Left ventricle myocardium inferior (tissue), 1 donor: ENCODE results near the gene FRYL. TPM values are rescaled to one million over a fixed set of nuclear protein-coding genes. Genes with fewer than 3 reads are reported as not detected.

Source experiments
- DNase-seq: peaks from one replicate; pipeline ENCODE4 v3.0.0-alpha.2; 2020
- H3K27ac ChIP-seq: fragments of 200-600 bp; replicated peaks from 2 replicates; pipeline ENCODE4 v1.8.0; 2021
- H3K27me3 ChIP-seq: fragments of 200-600 bp; 2 replicates; pipeline ENCODE4 v1.8.0; 2021; ENCODE audit warnings: low read depth
- H3K36me3 ChIP-seq: fragments of 200-600 bp; 2 replicates; pipeline ENCODE4 v1.8.0; 2021
- H3K4me1 ChIP-seq: fragments of 200-600 bp; 2 replicates; pipeline ENCODE4 v1.8.0; 2021
- H3K4me3 ChIP-seq: fragments of 200-600 bp; 2 replicates; pipeline ENCODE4 v1.8.0; 2021; ENCODE audit warnings: mild to moderate bottlenecking, moderate library complexity
- H3K9me3 ChIP-seq: fragments of 200-600 bp; replicated peaks from 2 replicates; pipeline ENCODE4 v1.8.0; 2021
- intact Hi-C: fragments of 100-400 bp; cut with micrococcal nuclease; formaldehyde crosslinking; loops from one replicate; pipeline ENCODE4 v1.11.0; 2022
- total RNA-seq: library from RNA; stranded (reverse); fragmentation: NEBNext Ultra II Directional; extraction: Animal tissue kit (Norgen Biotek cat#: 25700); gene quantifications from one replicate; pipeline ENCODE4 v1.2.1, GENCODE V29; 2021
- TF ChIP-seq, protein P1 (sequence below): fragments of 200-600 bp; IDR thresholded peaks from 2 replicates; pipeline ENCODE4 v1.8.0; 2021; ENCODE audit warnings: antibody characterized with exemption, mild to moderate bottlenecking, borderline replicate concordance
- donor health status: DM: no; HTN: yes; CAD: no; lungs with severe emphysema.

Gene FRYL
- total RNA-seq, 1 donor from 2014 or later = 33.2 TPM

DNA sequence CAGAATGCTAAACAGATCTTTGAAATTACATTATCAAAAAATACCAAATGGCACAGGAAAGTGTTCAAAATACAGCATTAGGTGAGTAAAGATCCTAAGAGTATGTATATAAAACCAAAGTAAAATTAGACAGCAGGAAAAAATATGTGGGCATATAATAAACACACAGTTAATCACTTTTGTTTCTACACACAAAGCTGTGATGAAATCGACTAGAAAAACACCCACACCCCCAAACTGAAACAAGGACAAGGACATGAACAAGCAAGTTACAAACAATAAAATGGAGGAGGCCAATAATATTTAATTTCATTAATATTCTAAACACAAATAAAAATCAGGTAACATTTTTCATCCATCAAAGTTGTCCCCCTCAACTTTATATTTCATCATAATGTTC, 143.2 kb downstream of the FRYL start:
- no peak for DNase-seq
- TF ChIP-seq, protein P1, sequence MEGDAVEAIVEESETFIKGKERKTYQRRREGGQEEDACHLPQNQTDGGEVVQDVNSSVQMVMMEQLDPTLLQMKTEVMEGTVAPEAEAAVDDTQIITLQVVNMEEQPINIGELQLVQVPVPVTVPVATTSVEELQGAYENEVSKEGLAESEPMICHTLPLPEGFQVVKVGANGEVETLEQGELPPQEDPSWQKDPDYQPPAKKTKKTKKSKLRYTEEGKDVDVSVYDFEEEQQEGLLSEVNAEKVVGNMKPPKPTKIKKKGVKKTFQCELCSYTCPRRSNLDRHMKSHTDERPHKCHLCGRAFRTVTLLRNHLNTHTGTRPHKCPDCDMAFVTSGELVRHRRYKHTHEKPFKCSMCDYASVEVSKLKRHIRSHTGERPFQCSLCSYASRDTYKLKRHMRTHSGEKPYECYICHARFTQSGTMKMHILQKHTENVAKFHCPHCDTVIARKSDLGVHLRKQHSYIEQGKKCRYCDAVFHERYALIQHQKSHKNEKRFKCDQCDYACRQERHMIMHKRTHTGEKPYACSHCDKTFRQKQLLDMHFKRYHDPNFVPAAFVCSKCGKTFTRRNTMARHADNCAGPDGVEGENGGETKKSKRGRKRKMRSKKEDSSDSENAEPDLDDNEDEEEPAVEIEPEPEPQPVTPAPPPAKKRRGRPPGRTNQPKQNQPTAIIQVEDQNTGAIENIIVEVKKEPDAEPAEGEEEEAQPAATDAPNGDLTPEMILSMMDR = no peak
- intact Hi-C loops = no loop called here
- H3K4me1 ChIP-seq = peaks cover 60% of the 10 kb centered on the region
- H3K36me3 ChIP-seq = no peaks in the 10 kb centered on the region
- H3K27ac ChIP-seq = no peak overlapping the region
- H3K9me3 ChIP-seq = no peaks in the 10 kb centered on the region
- H3K27me3 ChIP-seq = no peaks in the 10 kb centered on the region
- no peak overlapping the region for H3K4me3 ChIP-seq

- no peak for DNase-seq
- Histone ChIP-seq H3K9me3 (no peaks in the 10 kb centered on the region), H3K27ac (peak overlapping the region; percentile 51), H3K4me1 (peaks cover 50% of the 10 kb centered on the region), H3K27me3 (no peaks in the 10 kb centered on the region), H3K4me3 (no peak overlapping the region), H3K36me3 (no peaks in the 10 kb centered on the region)
- TF ChIP-seq, protein P1 = no peak
- intact Hi-C loops = no loop called here
Measured at GRCh38 chr4:48635980-48636379, 144.1 kb downstream of the FRYL start.

DNA sequence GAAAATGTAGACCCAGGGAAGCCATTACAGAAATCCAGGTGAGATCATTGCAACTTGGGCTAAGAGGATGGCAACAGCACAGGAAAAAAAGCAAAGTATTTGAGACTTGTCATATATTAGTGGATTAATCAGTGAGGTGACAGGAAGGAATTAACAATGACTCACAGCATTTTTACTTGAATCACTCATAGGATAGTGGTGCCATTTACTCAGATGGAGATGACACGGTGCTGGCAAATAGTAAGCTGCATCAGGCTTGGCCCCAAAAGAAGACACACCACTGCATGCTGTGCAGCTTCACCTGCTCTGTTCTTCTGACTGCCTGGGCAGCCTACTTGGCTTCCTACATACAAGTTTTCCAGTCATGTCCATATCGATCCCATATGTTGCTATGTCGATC, 144.8 kb downstream of the FRYL start:
- no peak overlapping the region for H3K4me3 ChIP-seq
- no peaks in the 10 kb centered on the region for H3K36me3 ChIP-seq
- H3K4me1 ChIP-seq = peaks cover 44% of the 10 kb centered on the region
- peak overlapping the region; percentile 51 for H3K27ac ChIP-seq
- H3K27me3 ChIP-seq = no peaks in the 10 kb centered on the region
- TF ChIP-seq, protein P1 = no peak
- no peak for DNase-seq
- H3K9me3 ChIP-seq = no peaks in the 10 kb centered on the region
- intact Hi-C loops = no loop called here

DNA sequence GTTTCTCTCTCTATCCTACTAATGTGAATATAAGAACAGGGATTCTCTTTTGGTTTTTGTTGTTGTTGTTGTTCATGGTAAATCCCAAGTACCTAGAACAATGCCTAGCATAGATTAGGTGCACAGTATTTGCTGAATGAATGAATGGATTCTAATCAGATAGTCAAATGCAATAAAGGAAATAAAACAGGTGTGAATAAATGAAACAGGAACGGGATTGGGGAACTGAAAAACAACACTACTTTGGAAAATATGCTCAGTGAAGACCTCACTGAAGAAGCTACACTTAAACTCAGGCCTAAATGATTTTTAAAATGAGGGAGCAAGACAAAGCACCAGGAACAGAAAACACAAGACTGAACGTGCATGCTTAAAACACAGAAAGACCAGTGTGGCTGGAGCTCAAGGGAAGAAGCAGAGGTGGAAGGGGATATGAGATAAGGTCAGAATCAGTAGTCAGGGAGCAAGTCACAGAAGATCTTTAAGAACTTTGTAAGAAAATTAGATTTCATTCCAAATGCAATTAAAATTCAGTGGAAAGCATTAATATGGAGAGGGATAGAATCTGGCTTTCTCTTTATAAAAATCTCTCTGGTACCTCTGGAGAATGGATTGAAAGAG, 145.3 kb downstream of the FRYL start:
- H3K27ac ChIP-seq = peak overlapping the region; percentile 51
- no peaks in the 10 kb centered on the region for H3K27me3 ChIP-seq
- no peaks in the 10 kb centered on the region for H3K9me3 ChIP-seq
- H3K36me3 ChIP-seq = no peaks in the 10 kb centered on the region
- no peak overlapping the region for H3K4me3 ChIP-seq
- TF ChIP-seq, protein P1 = no peak
- DNase-seq = no peak
- H3K4me1 ChIP-seq = peaks cover 39% of the 10 kb centered on the region
- intact Hi-C loops = no loop called here

GRCh38 chr4:48633657-48634056, 146.4 kb downstream of the FRYL start:
- DNase-seq = no peak
- no peaks in the 10 kb centered on the region for H3K9me3 ChIP-seq
- H3K4me1 ChIP-seq = peaks cover 32% of the 10 kb centered on the region
- TF ChIP-seq, protein P1 = no peak
- no peak overlapping the region for H3K27ac ChIP-seq
- intact Hi-C loops = no loop called here
- H3K36me3 ChIP-seq = no peaks in the 10 kb centered on the region
- no peak overlapping the region for H3K4me3 ChIP-seq
- H3K27me3 ChIP-seq = no peaks in the 10 kb centered on the region
